ENCODE results near the gene OR1D5. TPM values are rescaled to one million over a fixed set of nuclear protein-coding genes. Genes with fewer than 3 reads are reported as not detected.
"Not testable (repeated sequence)": the region's sequence is repeated elsewhere in the genome, so short reads cannot be mapped to it uniquely, and the experiment has no call there.

The OR1D5 gene
- total and polyA plus RNA-seq, 10 donors, result not detected

DNA sequence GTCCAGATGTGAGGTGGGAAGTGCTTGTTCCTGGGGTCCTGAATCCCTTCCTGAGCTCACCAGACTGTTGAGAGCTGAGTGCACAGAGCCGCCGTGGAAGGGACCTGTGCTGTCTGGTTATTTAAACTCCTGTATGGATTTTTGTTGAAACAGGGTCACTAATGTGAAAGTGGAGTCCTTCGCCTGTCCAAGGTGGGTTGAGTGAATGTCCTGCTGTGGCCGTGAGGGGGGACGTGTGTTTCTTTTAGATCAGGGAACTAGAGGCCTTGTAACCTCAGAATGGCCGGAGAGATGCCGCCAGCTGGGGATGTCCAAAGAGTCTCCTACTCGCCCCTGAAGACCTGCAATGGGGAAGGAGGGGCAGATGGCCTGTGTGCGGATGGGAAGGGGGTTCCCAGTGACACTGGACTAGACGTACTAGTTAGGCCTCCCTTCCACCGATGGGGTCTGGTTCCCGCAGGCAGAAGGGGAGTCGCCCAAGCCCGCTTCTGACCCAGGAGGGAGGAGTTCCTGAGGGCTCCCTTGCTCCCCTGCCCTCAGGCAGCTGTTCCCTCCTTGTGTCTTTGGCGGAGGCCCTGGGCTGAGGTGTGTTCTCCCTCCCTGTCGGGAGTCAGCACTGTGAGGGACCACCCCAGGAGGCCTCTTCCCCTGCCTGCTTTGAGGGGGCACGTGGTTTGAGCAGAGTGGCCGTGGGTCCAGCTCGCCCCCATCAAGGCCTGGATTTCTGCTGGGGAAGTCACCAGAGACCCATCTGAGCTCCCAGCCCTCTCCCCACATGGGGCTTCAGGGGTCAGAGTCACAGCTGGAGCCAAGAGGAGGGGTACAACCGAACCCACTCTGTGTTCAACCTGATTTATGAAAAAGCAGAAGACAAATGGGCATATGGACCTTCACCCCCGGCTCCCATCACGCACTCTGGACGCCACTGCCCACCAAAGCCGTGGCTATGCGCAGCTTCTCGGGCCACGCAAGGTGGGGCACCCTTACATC lies 30.9 kb downstream of the OR1D5 start:
- TF ChIP-seq CTCF (IDR thresholded peaks at IDR 0.05 in 8 of 11, conservative IDR thresholded peaks at IDR 0.05 in 3 of 11) (no peak), POLR2AphosphoS5 (IDR thresholded peaks at IDR 0.05) (no peak), POLR2A (IDR thresholded peaks at IDR 0.05) (no peak)
- Histone ChIP-seq H3K27ac (no peak overlapping the region), H3K4me3 (no peak overlapping the region), H3K27me3 (replicated peaks in 1 of 7) (peaks cover 0 to 20% (median 0%) of the 10 kb centered on the region in 7 donors), H3K4me1 (peaks cover 0 to 9% (median 1%) of the 10 kb centered on the region in 6 donors), H3K9me3 (no peaks in the 10 kb centered on the region), H3K36me3 (peaks cover 0 to 57% (median 0%) of the 10 kb centered on the region in 6 donors)
- DNase-seq, result peak; percentile 58
- intact Hi-C loops (cut with DNase I; ENCODE audit: low total_unique reads), result no loop called here
- 85 to 92% (median 90%) methylated on average over 20 to 27 of the region's 27 CpGs for WGBS, 5 donors

GRCh38 chr17:3030852-3031470 lies 32.4 kb downstream of the OR1D5 start:
- Histone ChIP-seq H3K27ac (peak overlapping the region in 6 of 8 donors; percentile 25 to 86 (median 70)), H3K36me3 (peaks cover 0 to 73% (median 7%) of the 10 kb centered on the region in 6 donors)
- WGBS, 5 donors, result 85 to 91% (median 89%) methylated on average over 13 to 14 of the region's 14 CpGs
- intact Hi-C loops (cut with DNase I; ENCODE audit: low total_unique reads); H3K4me3 ChIP-seq; H3K9me3 ChIP-seq; H3K27me3 ChIP-seq (replicated peaks in 1 of 7); H3K4me1 ChIP-seq: not testable (repeated sequence)
- peak; percentile 61 for DNase-seq

DNA sequence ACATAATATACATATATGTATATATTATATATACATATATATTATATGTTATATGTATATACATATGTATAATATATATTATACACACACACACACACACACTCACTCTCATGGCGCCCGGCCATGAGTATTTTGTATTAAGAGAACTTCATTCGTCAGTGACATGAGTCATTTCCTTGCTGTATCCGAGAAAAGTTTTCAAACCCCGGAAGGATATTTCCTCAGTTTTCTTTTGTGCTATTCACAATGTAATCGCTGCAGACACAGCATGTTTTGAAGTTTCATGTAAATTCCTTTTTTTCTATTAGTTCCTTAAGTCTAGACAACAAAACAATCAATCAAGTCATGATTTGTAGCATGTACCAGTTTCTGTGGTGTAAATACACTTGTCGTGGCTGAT lies 33.3 kb downstream of the OR1D5 start:
- peak; percentile 57 for DNase-seq
- no peak overlapping the region for H3K4me3 ChIP-seq
- intact Hi-C loops (cut with DNase I; ENCODE audit: low total_unique reads), result no loop called here

More for the DNA sequence above, 33.3 kb downstream of the OR1D5 start:
- Histone ChIP-seq H3K27me3 (replicated peaks in 1 of 7) (no peaks in the 10 kb centered on the region), H3K9me3 (no peaks in the 10 kb centered on the region), H3K4me1 (peaks cover 0 to 9% (median 1%) of the 10 kb centered on the region in 6 donors), H3K36me3 (peaks cover 0 to 81% (median 7%) of the 10 kb centered on the region in 6 donors), H3K27ac (peak overlapping the region in 6 of 8 donors; percentile 25 to 86 (median 70))
- WGBS, 5 donors, result 44 to 66% (median 56%) methylated on average over 7 of the region's 7 CpGs
- TF ChIP-seq CTCF (IDR thresholded peaks at IDR 0.05 in 8 of 11, conservative IDR thresholded peaks at IDR 0.05 in 3 of 11) (no peak), POLR2A (IDR thresholded peaks at IDR 0.05) (no peak), POLR2AphosphoS5 (IDR thresholded peaks at IDR 0.05) (no peak)

Measured in spleen (tissue), 11 donors.